Measurements from ENCODE around the gene MAP3K5. TPM values are rescaled to one million over a fixed set of nuclear protein-coding genes. Genes with fewer than 3 reads are reported as not detected.

Gene MAP3K5
- total RNA-seq, 4 donors from 2014 or later, result 18.7 to 24.1 (median 20.7) TPM

DNA sequence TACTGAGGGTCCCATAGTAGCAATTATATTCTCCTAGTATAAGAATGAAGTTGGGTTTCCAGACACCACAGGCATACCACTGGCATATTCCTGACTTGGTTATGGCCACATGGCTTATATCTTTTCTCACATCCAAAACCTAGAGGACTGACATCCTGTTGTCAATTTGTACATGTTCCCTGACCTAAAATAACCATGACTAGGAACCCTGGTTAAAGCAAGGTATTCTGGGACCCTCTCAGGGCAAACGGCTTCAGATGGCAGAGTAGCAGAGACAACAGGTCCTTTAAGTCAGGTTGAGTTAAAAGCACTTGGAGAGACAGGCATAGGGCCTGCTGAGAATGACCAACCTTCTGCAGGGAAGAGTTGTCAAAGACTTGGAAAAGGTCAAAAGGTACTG is 12.6 kb downstream of the MAP3K5 start:
- TF ChIP-seq POLR2AphosphoS5 (IDR thresholded peaks at IDR 0.05) (no peak), POLR2A (IDR thresholded peaks at IDR 0.05; ENCODE audit: low read depth) (no peak), EP300 (IDR thresholded peaks at IDR 0.05) (no peak)
- TF ChIP-seq, protein P1, sequence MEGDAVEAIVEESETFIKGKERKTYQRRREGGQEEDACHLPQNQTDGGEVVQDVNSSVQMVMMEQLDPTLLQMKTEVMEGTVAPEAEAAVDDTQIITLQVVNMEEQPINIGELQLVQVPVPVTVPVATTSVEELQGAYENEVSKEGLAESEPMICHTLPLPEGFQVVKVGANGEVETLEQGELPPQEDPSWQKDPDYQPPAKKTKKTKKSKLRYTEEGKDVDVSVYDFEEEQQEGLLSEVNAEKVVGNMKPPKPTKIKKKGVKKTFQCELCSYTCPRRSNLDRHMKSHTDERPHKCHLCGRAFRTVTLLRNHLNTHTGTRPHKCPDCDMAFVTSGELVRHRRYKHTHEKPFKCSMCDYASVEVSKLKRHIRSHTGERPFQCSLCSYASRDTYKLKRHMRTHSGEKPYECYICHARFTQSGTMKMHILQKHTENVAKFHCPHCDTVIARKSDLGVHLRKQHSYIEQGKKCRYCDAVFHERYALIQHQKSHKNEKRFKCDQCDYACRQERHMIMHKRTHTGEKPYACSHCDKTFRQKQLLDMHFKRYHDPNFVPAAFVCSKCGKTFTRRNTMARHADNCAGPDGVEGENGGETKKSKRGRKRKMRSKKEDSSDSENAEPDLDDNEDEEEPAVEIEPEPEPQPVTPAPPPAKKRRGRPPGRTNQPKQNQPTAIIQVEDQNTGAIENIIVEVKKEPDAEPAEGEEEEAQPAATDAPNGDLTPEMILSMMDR (IDR thresholded peaks at IDR 0.05), result no peak
- intact Hi-C loops (cut with DNase I), result no loop called here
- no peak for DNase-seq (ENCODE audit: extremely low spot score)
- Histone ChIP-seq H3K36me3 (no peaks in the 10 kb centered on the region), H3K27me3 (no peaks in the 10 kb centered on the region), H3K4me1 (peaks cover 22 to 44% (median 35%) of the 10 kb centered on the region in 4 donors), H3K27ac (replicated peaks in 1 of 4) (no peak overlapping the region), H3K9me3 (no peaks in the 10 kb centered on the region), H3K4me3 (no peak overlapping the region)
- 69% methylated on average over 1 of the region's 1 CpG for WGBS

DNA sequence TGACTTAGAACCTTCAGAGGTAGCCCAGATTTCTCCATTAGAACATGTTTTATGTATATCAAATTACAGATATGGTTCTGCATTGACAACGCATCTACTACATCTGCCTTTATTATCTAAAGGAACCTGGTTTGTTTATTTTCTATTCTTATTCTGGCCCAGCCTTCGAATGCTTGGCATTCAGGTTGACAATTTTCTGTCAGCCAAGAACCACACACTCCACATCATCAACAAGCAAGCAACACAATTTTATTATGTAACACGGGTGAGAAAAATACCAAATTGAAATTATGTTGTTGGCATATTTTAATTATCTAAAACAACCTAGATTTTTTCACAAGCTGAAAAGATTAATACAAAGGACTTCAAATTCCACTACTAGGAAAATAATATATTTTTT is 14.6 kb downstream of the MAP3K5 start:
- no peaks in the 10 kb centered on the region for H3K36me3 ChIP-seq
- no peaks in the 10 kb centered on the region for H3K9me3 ChIP-seq
- no peak for DNase-seq (ENCODE audit: extremely low spot score)
- H3K4me1 ChIP-seq, result peaks cover 16 to 43% (median 35%) of the 10 kb centered on the region in 4 donors
- WGBS, result 80% methylated on average over 3 of the region's 3 CpGs
- no peaks in the 10 kb centered on the region for H3K27me3 ChIP-seq
- intact Hi-C loops (cut with DNase I), result no loop called here
- no peak overlapping the region for H3K4me3 ChIP-seq
- H3K27ac ChIP-seq (replicated peaks in 1 of 4), result no peak overlapping the region
- TF ChIP-seq EP300 (IDR thresholded peaks at IDR 0.05) (no peak), POLR2AphosphoS5 (IDR thresholded peaks at IDR 0.05) (no peak), POLR2A (IDR thresholded peaks at IDR 0.05; ENCODE audit: low read depth) (no peak)
- TF ChIP-seq, protein P1 (IDR thresholded peaks at IDR 0.05), result no peak

DNA sequence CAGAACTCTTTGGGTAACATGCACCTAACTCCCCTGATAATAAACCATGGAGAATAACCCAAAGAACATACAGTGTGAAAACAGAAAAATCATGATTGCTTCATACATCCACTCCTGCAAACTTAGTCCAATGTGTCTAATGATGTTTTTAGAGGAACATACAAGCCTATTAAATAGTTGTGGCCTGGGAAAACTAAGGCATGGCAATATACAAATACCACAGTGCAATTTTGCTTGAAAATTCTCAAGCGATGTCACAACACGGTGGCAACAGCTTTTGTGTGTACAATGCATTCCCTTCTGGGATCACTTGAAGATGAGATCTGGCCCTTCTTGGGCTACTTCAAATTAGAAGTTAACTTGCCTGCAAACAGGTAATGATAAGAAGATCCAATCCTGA is 16.7 kb downstream of the MAP3K5 start:
- no peak overlapping the region for H3K4me3 ChIP-seq
- intact Hi-C loops (cut with DNase I), result no loop called here
- TF ChIP-seq POLR2AphosphoS5 (IDR thresholded peaks at IDR 0.05) (no peak), POLR2A (IDR thresholded peaks at IDR 0.05; ENCODE audit: low read depth) (no peak), EP300 (IDR thresholded peaks at IDR 0.05) (no peak)
- TF ChIP-seq, protein P1 (IDR thresholded peaks at IDR 0.05), result no peak
- WGBS, result 100% methylated on average over 2 of the region's 2 CpGs
- no peaks in the 10 kb centered on the region for H3K9me3 ChIP-seq
- no peak for DNase-seq (ENCODE audit: extremely low spot score)
- no peaks in the 10 kb centered on the region for H3K27me3 ChIP-seq
- peaks cover 13 to 53% (median 33%) of the 10 kb centered on the region in 4 donors for H3K4me1 ChIP-seq
- no peaks in the 10 kb centered on the region for H3K36me3 ChIP-seq
- H3K27ac ChIP-seq (replicated peaks in 1 of 4), result no peak overlapping the region

DNA sequence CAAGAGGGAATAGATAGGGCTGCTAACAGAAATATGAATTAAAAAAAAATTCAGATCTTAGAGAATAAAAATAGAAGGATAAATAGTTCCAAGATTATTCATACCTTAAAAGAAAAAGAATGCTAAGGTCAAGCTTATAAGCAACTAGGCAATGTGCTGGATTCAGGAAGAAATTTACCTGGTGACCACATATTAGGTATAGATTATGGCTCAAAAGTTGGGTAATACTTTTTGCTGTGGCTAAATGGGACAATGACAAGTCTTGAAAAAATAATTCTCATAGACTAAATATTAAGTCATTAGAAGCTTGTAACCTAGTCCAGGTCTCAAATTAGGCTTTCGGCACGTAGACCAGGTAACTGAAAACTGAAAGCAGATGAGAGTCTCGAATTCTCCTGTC is 17.2 kb downstream of the MAP3K5 start:
- no peak for DNase-seq (ENCODE audit: extremely low spot score)
- H3K4me1 ChIP-seq, result peaks cover 13 to 49% (median 32%) of the 10 kb centered on the region in 4 donors
- WGBS, result 93% methylated on average over 3 of the region's 3 CpGs
- H3K36me3 ChIP-seq, result no peaks in the 10 kb centered on the region
- H3K27me3 ChIP-seq, result no peaks in the 10 kb centered on the region
- H3K9me3 ChIP-seq, result no peaks in the 10 kb centered on the region
- H3K27ac ChIP-seq (replicated peaks in 1 of 4), result no peak overlapping the region
- intact Hi-C loops (cut with DNase I), result no loop called here
- no peak for TF ChIP-seq POLR2AphosphoS5 (IDR thresholded peaks at IDR 0.05)
- TF ChIP-seq, protein P1 (IDR thresholded peaks at IDR 0.05), result no peak
- no peak for TF ChIP-seq POLR2A (IDR thresholded peaks at IDR 0.05; ENCODE audit: low read depth)
- TF ChIP-seq EP300 (IDR thresholded peaks at IDR 0.05), result no peak
- no peak overlapping the region for H3K4me3 ChIP-seq
